H1 (cell line): ENCODE data around the gene CDK5RAP3. TPM values are rescaled to one million over a fixed set of nuclear protein-coding genes. Genes with fewer than 3 reads are reported as not detected.

Source experiments
- CTCF ChIA-PET: fragments of 300-600 bp; sonication (Branson Sonifier 250); formaldehyde crosslinking; loops from one replicate; lab custom pipeline; 2021; ENCODE audit not compliant: partially characterized antibody; lab: Charles Lee
- POLR2A ChIA-PET: fragments of 300-600 bp; sonication (Branson Sonifier 250); formaldehyde crosslinking; loops from one replicate; lab custom pipeline; 2021; ENCODE audit warnings: inconsistent platforms; ENCODE audit not compliant: partially characterized antibody; lab: Charles Lee
- DNase-seq, 2 experiments: peaks; one replicate each; pipeline versions ENCODE4 v3.0.0 to v3.0.0-alpha.2; 2010 to 2022; ENCODE audit warnings: low spot score in 2 of 2, low read depth in 1 of 2, mixed read lengths in 1 of 2
- FAIRE-seq: peaks from 2 replicates; lab custom pipeline; 2011; peaks lifted over from hg19 to GRCh38; lab: Jason Lieb, UNC
- H2AFZ ChIP-seq: 2 replicates; pipeline ENCODE4 v1.8.1; 2012; ENCODE audit warnings: low read length, inconsistent platforms
- H2AK5ac ChIP-seq: 2 replicates; pipeline ENCODE4 v1.6.1; 2013; ENCODE audit warnings: low read depth, low read length
- H2BK120ac ChIP-seq: replicated peaks from 2 replicates; pipeline ENCODE3; 2013; ENCODE audit warnings: low read depth, low read length, inconsistent platforms
- H2BK12ac ChIP-seq: 2 replicates; pipeline ENCODE4 v1.6.1; 2013; ENCODE audit warnings: low read depth, low read length
- H2BK15ac ChIP-seq: 2 replicates; pipeline ENCODE4 v1.6.1; 2013; ENCODE audit warnings: low read length
- H2BK20ac ChIP-seq: 2 replicates; pipeline ENCODE4 v1.6.1; 2013; ENCODE audit warnings: low read length
- H2BK5ac ChIP-seq: 2 replicates; pipeline ENCODE4 v1.6.1; 2013; ENCODE audit warnings: low read depth, low read length
- H3K14ac ChIP-seq: 2 replicates; pipeline ENCODE4 v1.6.1; 2013; ENCODE audit warnings: inconsistent platforms; ENCODE audit not compliant: insufficient read length
- H3K18ac ChIP-seq: 2 replicates; pipeline ENCODE4 v1.6.1; 2013; ENCODE audit warnings: low read length; ENCODE audit errors: extremely low read depth
- H3K23ac ChIP-seq: 2 replicates; pipeline ENCODE4 v1.6.1; 2013; ENCODE audit warnings: inconsistent platforms; ENCODE audit not compliant: insufficient read length
- H3K23me2 ChIP-seq: 2 replicates; pipeline ENCODE4 v1.6.1; 2013; ENCODE audit warnings: low read depth, low read length
- H3K27ac ChIP-seq: 2 replicates; pipeline ENCODE4 v1.6.1; 2011; ENCODE audit warnings: low read depth, low read length, inconsistent platforms
- H3K27me3 ChIP-seq, 4 experiments: replicated peaks in 1 of 4; 1 replicate in 1 of 4; 2 replicates in 3 of 4; pipeline versions ENCODE4 v1.6.1 to v1.8.1; 2011 to 2013; ENCODE audit warnings: low read length in 3 of 4, mild to moderate bottlenecking in 3 of 4, inconsistent platforms in 2 of 4, mixed read lengths in 2 of 4, moderate library complexity in 1 of 4; ENCODE audit not compliant: control insufficient read depth in 3 of 4, insufficient read depth in 3 of 4; ENCODE audit errors: extremely low read depth in 1 of 4
- H3K36me3 ChIP-seq, 4 experiments: 2 replicates each; pipeline versions ENCODE4 v1.6.1 to v1.8.1; 2011 to 2013; ENCODE audit warnings: mild to moderate bottlenecking in 4 of 4, low read length in 3 of 4, moderate library complexity in 2 of 4, control low read depth in 1 of 4, inconsistent platforms in 1 of 4; ENCODE audit not compliant: insufficient read depth in 4 of 4, control insufficient read depth in 2 of 4
- H3K4ac ChIP-seq: replicated peaks from 2 replicates; pipeline ENCODE3; 2013; ENCODE audit warnings: low read length, low read depth, mixed read lengths, inconsistent platforms; ENCODE audit not compliant: insufficient read length
- H3K4me1 ChIP-seq, 4 experiments: replicated peaks in 1 of 4; 1 replicate in 1 of 4; 2 replicates in 3 of 4; pipeline versions ENCODE4 v1.6.1 to v1.8.1; 2011 to 2013; ENCODE audit warnings: low read length in 3 of 4, inconsistent platforms in 2 of 4, mixed read lengths in 1 of 4; ENCODE audit not compliant: insufficient read depth in 4 of 4, control insufficient read depth in 3 of 4
- H3K4me2 ChIP-seq, 2 experiments: 2 replicates each; pipeline versions ENCODE4 v1.6.1 to v1.8.1; 2011 to 2013; ENCODE audit warnings: low read depth in 2 of 2, low read length in 2 of 2, control low read depth in 1 of 2, inconsistent platforms in 1 of 2, mild to moderate bottlenecking in 1 of 2; ENCODE audit not compliant: insufficient read depth in 1 of 2
- H3K4me3 ChIP-seq, 4 experiments: fragments of 200-600, 300-600 bp in 1 of 4; sonication (generic), shearing (Covaris generic), sonication (Bioruptor Twin) in 1 of 4; 2 replicates each; pipeline versions ENCODE4 v1.5.1 to v1.8.1; 2011 to 2016; ENCODE audit warnings: low read length in 4 of 4, low read depth in 3 of 4, control low read depth in 2 of 4, inconsistent platforms in 2 of 4, mild to moderate bottlenecking in 2 of 4, mixed read lengths in 1 of 4, moderate library complexity in 1 of 4; ENCODE audit not compliant: insufficient read depth in 2 of 4; ENCODE audit errors: extremely low read depth in 1 of 4
- H3K56ac ChIP-seq: replicated peaks from 2 replicates; pipeline ENCODE3; 2013; ENCODE audit warnings: low read depth, mild to moderate bottlenecking, mixed read lengths, low read length, inconsistent platforms; ENCODE audit not compliant: insufficient read length
- H3K79me1 ChIP-seq: 2 replicates; pipeline ENCODE4 v1.6.1; 2013; ENCODE audit warnings: low read depth, low read length, control low read depth
- H3K79me2 ChIP-seq, 2 experiments: 2 replicates each; pipeline versions ENCODE4 v1.6.1 to v1.8.1; 2012 to 2013; ENCODE audit warnings: low read length in 2 of 2, mild to moderate bottlenecking in 2 of 2, inconsistent platforms in 1 of 2; ENCODE audit not compliant: insufficient read depth in 2 of 2, control insufficient read depth in 1 of 2
- H3K9ac ChIP-seq, 4 experiments: replicated peaks in 1 of 4; 1 replicate in 1 of 4; 2 replicates in 3 of 4; pipeline versions ENCODE4 v1.6.1 to v1.8.1; 2011 to 2013; ENCODE audit warnings: low read depth in 3 of 4, low read length in 3 of 4, control low read depth in 2 of 4, mild to moderate bottlenecking in 2 of 4, moderate library complexity in 2 of 4, inconsistent platforms in 1 of 4; ENCODE audit errors: extremely low read depth in 1 of 4
- H3K9me3 ChIP-seq, 2 experiments: 2 replicates each; pipeline versions ENCODE4 v1.6.1 to v1.8.1; 2012 to 2013; ENCODE audit warnings: mild to moderate bottlenecking in 2 of 2, moderate library complexity in 2 of 2, control low read depth in 1 of 2, inconsistent platforms in 1 of 2, low read depth in 1 of 2, low read length in 1 of 2, mixed read lengths in 1 of 2; ENCODE audit not compliant: insufficient read depth in 2 of 2
- H4K20me1 ChIP-seq, 2 experiments: replicated peaks in 1 of 2; 2 replicates each; pipeline versions ENCODE3 to v1.8.1; 2011 to 2013; ENCODE audit warnings: inconsistent platforms in 2 of 2, low read length in 2 of 2, mild to moderate bottlenecking in 1 of 2; ENCODE audit not compliant: insufficient read depth in 2 of 2, control insufficient read depth in 1 of 2
- H4K5ac ChIP-seq: 2 replicates; pipeline ENCODE4 v1.6.1; 2013; ENCODE audit warnings: low read length, low read depth, mixed read lengths, inconsistent platforms; ENCODE audit not compliant: insufficient read length
- H4K8ac ChIP-seq: 2 replicates; pipeline ENCODE4 v1.8.0; 2013; ENCODE audit warnings: mild to moderate bottlenecking, moderate library complexity, low read length, inconsistent platforms; ENCODE audit not compliant: insufficient read depth; ENCODE audit errors: extremely low read depth
- H4K91ac ChIP-seq: replicated peaks from 2 replicates; pipeline ENCODE3; 2013; ENCODE audit warnings: low read length, mixed read lengths, inconsistent platforms; ENCODE audit not compliant: insufficient read length
- KDM1A ChIP-seq: fragments of 200-600, 300-600 bp; sonication (generic); IDR thresholded peaks from 2 replicates; pipeline ENCODE4 v1.7.1; 2016; ENCODE audit warnings: mild to moderate bottlenecking, low read length, borderline replicate concordance
- SUZ12 ChIP-seq: fragments of 200-600 bp; sonication (generic); IDR thresholded peaks from 2 replicates; pipeline ENCODE4 v1.6.1; 2012; ENCODE audit warnings: mild to moderate bottlenecking, inconsistent platforms, low read length, moderate library complexity, mixed read lengths
- WGBS, 2 experiments: shearing (Covaris generic) in 1 of 2; methylation state at CpG; one replicate each; pipeline versions ENCODE4 v1.1.6 to v1.1.7; 2013 to 2015; ENCODE audit warnings: low lambda C conversion rate in 2 of 2, mixed read lengths in 2 of 2, inconsistent platforms in 1 of 2, low coverage in 1 of 2, missing lambda C conversion rate in 1 of 2; ENCODE audit not compliant: insufficient replicate concordance in 2 of 2, insufficient coverage in 1 of 2, insufficient read length in 1 of 2; ENCODE audit errors: extremely low coverage in 1 of 2, missing lambda C conversion rate in 1 of 2; 5-methylcytosine and 5-hydroxymethylcytosine counted together
- polyA plus RNA-seq, 7 experiments: library from polyadenylated mRNA; depleted of rRNA in 3 of 7; stranded (reverse) in 5 of 7; unstranded in 2 of 7; fragments of >200 nt in 5 of 7; fragments of 200-250 nt in 2 of 7; gene quantifications; 1 replicate in 5 of 7; 2 replicates in 1 of 7; 4 replicates in 1 of 7; pipeline versions ENCODE4 v1.2.1 to v1.2.3, GENCODE V29; 2011 to 2013; ENCODE audit warnings: missing spikeins in 2 of 7, mixed read lengths in 2 of 7
- total RNA-seq: library from RNA; stranded (reverse); fragmentation: NEBNext Ultra II Directional; extraction: Animal tissue kit (Norgen Biotek cat#: 25700); gene quantifications from 2 replicates; pipeline ENCODE4 v1.2.1, GENCODE V29; 2021

The CDK5RAP3 gene
- total and polyA plus RNA-seq, 2 of the 8 experiments (the other 6 are each of a cell fraction or from before 2014, with no cell fraction given) = 88.2 to 93.2 TPM

GRCh38 chr17:47975823-47976205, 4.9 kb downstream of the CDK5RAP3 start:
- ChIA-PET CTCF (interaction anchor here (0.8 to 40.5 kb wide), 11 partner anchors 11 to 133 kb away, joined by 3 to 1010 read pairs (median 8); partner anchors contain the start of genes PNPO and PRR15L), POLR2A (interaction anchor here (0.7 to 1.4 kb wide), 4 partner anchors 11 to 153 kb away, joined by 3 to 4 read pairs (median 3); partner anchors contain the start of gene NFE2L1)
- 98% methylated on average over 10 of the region's 10 CpGs; no CpG with 5 or more reads in 1 of the 2 experiments for WGBS, 2 experiments
- no peak overlapping the region for H3K4ac ChIP-seq
- H3K79me2 ChIP-seq = peaks cover 0 to 12% of the 10 kb centered on the region in 2 experiments; a peak in 1 of 4 replicates
- H3K27ac ChIP-seq = no peak overlapping the region
- H2BK5ac ChIP-seq = no peak overlapping the region
- H3K79me1 ChIP-seq = peaks cover 3% of the 10 kb centered on the region; the same call in 1 of the 2 replicates
- no peak overlapping the region for H3K18ac ChIP-seq
- H3K23me2 ChIP-seq = peaks cover 4% of the 10 kb centered on the region; the same call in 1 of the 2 replicates
- H3K23ac ChIP-seq = no peak overlapping the region
- peaks cover 18 to 54% (median 41%) of the 10 kb centered on the region in 4 experiments; a peak in 7 of 8 replicates for H3K36me3 ChIP-seq
- H2BK120ac ChIP-seq = no peak overlapping the region
- no peak overlapping the region for H3K4me2 ChIP-seq
- no peaks in the 10 kb centered on the region for H4K20me1 ChIP-seq
- no peak overlapping the region for H4K91ac ChIP-seq
- no peak overlapping the region for H3K56ac ChIP-seq
- FAIRE-seq = no peak
- no peak overlapping the region for H2BK15ac ChIP-seq
- H4K8ac ChIP-seq = no peak overlapping the region
- no peaks in the 10 kb centered on the region for H3K27me3 ChIP-seq
- TF ChIP-seq SUZ12 (no peak), KDM1A (no peak)
- TF ChIP-seq, all 59 proteins: peak for 0
- Histone ChIP-seq H3K9ac (no peak overlapping the region), H2AK5ac (no peak overlapping the region), H2AFZ (no peak overlapping the region), H3K9me3 (no peaks in the 10 kb centered on the region), H3K4me1 (peaks cover 0 to 6% (median 0%) of the 10 kb centered on the region in 4 experiments; a peak in 3 of 7 replicates), H2BK12ac (no peak overlapping the region), H3K14ac (no peak overlapping the region), H3K4me3 (no peak overlapping the region), H4K5ac (no peak overlapping the region), H2BK20ac (no peak overlapping the region)
- DNase-seq = no peak
